A549 (cell line): Measurements from ENCODE around the gene HAND1.

Experiments
- EP300 ChIP-seq, 2 experiments: fragments of >200 bp; sonication (Bioruptor Twin); formaldehyde crosslinking; IDR thresholded peaks; 2 replicates in 1 of 2; 3 replicates in 1 of 2; pipeline ENCODE4 v1.6.1; 2016 to 2017
- GATA3 ChIP-seq: IDR thresholded peaks from 2 replicates; pipeline ENCODE4 v1.6.1; 2012; ENCODE audit warnings: borderline replicate concordance
- TF ChIP-seq, protein P1 (sequence below): fragments of >200 bp; sonication (Bioruptor Twin); formaldehyde crosslinking; IDR thresholded peaks from 3 replicates; pipeline ENCODE4 v1.5.1; 2016
- TF ChIP-seq, protein P2 (sequence below): IDR thresholded peaks from 2 replicates; pipeline ENCODE4 v1.6.1; 2012

DNA sequence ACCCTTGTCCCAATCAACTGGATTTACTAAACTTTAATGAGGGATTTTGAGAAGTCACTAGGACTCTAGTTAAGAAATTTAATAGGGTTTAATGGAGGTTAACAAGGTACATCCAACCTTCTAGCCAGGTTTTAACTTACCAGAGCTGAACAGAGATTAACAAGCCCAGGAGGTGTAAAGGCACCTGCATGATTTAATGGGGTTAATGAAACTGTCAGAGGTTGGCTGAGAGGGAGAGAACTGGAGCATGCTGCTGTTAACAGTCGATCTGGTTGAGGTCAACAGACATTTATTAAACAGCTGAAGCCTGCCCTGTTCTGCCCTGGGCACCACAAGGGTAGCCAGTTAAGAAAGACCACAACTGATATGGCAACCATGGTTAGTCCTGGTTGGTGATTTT lies 13.6 kb downstream of the HAND1 start:
- TF ChIP-seq, protein P1, sequence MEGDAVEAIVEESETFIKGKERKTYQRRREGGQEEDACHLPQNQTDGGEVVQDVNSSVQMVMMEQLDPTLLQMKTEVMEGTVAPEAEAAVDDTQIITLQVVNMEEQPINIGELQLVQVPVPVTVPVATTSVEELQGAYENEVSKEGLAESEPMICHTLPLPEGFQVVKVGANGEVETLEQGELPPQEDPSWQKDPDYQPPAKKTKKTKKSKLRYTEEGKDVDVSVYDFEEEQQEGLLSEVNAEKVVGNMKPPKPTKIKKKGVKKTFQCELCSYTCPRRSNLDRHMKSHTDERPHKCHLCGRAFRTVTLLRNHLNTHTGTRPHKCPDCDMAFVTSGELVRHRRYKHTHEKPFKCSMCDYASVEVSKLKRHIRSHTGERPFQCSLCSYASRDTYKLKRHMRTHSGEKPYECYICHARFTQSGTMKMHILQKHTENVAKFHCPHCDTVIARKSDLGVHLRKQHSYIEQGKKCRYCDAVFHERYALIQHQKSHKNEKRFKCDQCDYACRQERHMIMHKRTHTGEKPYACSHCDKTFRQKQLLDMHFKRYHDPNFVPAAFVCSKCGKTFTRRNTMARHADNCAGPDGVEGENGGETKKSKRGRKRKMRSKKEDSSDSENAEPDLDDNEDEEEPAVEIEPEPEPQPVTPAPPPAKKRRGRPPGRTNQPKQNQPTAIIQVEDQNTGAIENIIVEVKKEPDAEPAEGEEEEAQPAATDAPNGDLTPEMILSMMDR: no peak
- TF ChIP-seq, protein P2, sequence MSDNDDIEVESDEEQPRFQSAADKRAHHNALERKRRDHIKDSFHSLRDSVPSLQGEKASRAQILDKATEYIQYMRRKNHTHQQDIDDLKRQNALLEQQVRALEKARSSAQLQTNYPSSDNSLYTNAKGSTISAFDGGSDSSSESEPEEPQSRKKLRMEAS: no peak
- TF ChIP-seq EP300 (IDR thresholded peaks at IDR 0.05): no peak
- no peak for TF ChIP-seq GATA3
